Aorta (tissue), 5 donors: ENCODE measurements around the gene FOCAD. TPM values are rescaled to one million over a fixed set of nuclear protein-coding genes. Genes with fewer than 3 reads are reported as not detected.

Experiments used
- ATAC-seq: fragments of 200-7000 bp; cut with Tn5 transposase; one replicate; pipeline ENCODE4 v1.9.1; 2022; ENCODE audit warnings: moderate library complexity; ENCODE audit not compliant: low FRiP score
- DNase-seq, 2 donors: peaks; one replicate each; pipeline ENCODE4 v3.0.0-alpha.2; 2020
- H3K27ac ChIP-seq, 2 donors: one replicate each; pipeline ENCODE4 v1.5.1; 2013; ENCODE audit warnings: low read length in 2 of 2, mild to moderate bottlenecking in 2 of 2, moderate library complexity in 2 of 2, control low read depth in 1 of 2, inconsistent platforms in 1 of 2, low read depth in 1 of 2
- H3K27me3 ChIP-seq, 2 donors: one replicate each; pipeline ENCODE4 v1.6.1; 2013; ENCODE audit warnings: control low read depth in 1 of 2, low read length in 1 of 2, mild to moderate bottlenecking in 1 of 2, moderate library complexity in 1 of 2; ENCODE audit not compliant: insufficient read depth in 2 of 2, control insufficient read depth in 1 of 2
- H3K36me3 ChIP-seq, 2 donors: one replicate each; pipeline ENCODE4 v1.6.1; 2013; ENCODE audit warnings: control low read depth in 1 of 2, low read length in 1 of 2, mild to moderate bottlenecking in 1 of 2; ENCODE audit not compliant: insufficient read depth in 2 of 2, control insufficient read depth in 1 of 2
- H3K4me1 ChIP-seq, 2 donors: one replicate each; pipeline ENCODE4 v1.6.1; 2013; ENCODE audit warnings: low read length in 2 of 2, control low read depth in 1 of 2, mild to moderate bottlenecking in 1 of 2, moderate library complexity in 1 of 2; ENCODE audit not compliant: insufficient read depth in 2 of 2, control insufficient read depth in 1 of 2
- H3K4me3 ChIP-seq, 2 donors: one replicate each; pipeline ENCODE4 v1.5.1; 2013; ENCODE audit warnings: low read length in 2 of 2, control low read depth in 1 of 2, mild to moderate bottlenecking in 1 of 2
- H3K9me3 ChIP-seq: one replicate; pipeline ENCODE4 v1.6.1; 2013; ENCODE audit warnings: mild to moderate bottlenecking, low read length; ENCODE audit not compliant: control insufficient read depth
- WGBS, 2 donors: extraction: QIAGEN DNeasy Blood & Tissue Kit; methylation state at CpG; one replicate each; pipeline ENCODE4 v1.1.7; 2013; 5-methylcytosine and 5-hydroxymethylcytosine counted together
- intact Hi-C, 2 donors: fragments of 100-400 bp; cut with DNase I; formaldehyde crosslinking; loops; one replicate each; pipeline versions ENCODE4 v1.14.2 to v1.15.0; 2022
- long read RNA-seq, 2 donors: library from polyadenylated mRNA; unstranded; transcript quantifications; one replicate each; pipeline ENCODE4 v2.0.0, GENCODE V29; 2020 to 2021
- polyA plus RNA-seq, 2 donors: library from polyadenylated mRNA; stranded (reverse); fragments of 200-250 nt; gene quantifications; one replicate each; pipeline ENCODE4 v1.2.3, GENCODE V29; 2013
- total RNA-seq, 2 donors: library from RNA; stranded (reverse); fragmentation: NEBNext Ultra II Directional; extraction: Animal tissue kit (Norgen Biotek cat#: 25700); gene quantifications; one replicate each; pipeline ENCODE4 v1.2.1, GENCODE V29; 2021
- donor health status: healthy with polysubstance abuse.
- donor health status: Bipolar disorder and iron deficiency.
- donor health status: DM: no; HTN: no; CAD: no.
- donor health status: DM: no; HTN: no; CAD: no.
- donor health status: DM: yes; HTN: yes; CAD: no.

FOCAD gene, protein sequence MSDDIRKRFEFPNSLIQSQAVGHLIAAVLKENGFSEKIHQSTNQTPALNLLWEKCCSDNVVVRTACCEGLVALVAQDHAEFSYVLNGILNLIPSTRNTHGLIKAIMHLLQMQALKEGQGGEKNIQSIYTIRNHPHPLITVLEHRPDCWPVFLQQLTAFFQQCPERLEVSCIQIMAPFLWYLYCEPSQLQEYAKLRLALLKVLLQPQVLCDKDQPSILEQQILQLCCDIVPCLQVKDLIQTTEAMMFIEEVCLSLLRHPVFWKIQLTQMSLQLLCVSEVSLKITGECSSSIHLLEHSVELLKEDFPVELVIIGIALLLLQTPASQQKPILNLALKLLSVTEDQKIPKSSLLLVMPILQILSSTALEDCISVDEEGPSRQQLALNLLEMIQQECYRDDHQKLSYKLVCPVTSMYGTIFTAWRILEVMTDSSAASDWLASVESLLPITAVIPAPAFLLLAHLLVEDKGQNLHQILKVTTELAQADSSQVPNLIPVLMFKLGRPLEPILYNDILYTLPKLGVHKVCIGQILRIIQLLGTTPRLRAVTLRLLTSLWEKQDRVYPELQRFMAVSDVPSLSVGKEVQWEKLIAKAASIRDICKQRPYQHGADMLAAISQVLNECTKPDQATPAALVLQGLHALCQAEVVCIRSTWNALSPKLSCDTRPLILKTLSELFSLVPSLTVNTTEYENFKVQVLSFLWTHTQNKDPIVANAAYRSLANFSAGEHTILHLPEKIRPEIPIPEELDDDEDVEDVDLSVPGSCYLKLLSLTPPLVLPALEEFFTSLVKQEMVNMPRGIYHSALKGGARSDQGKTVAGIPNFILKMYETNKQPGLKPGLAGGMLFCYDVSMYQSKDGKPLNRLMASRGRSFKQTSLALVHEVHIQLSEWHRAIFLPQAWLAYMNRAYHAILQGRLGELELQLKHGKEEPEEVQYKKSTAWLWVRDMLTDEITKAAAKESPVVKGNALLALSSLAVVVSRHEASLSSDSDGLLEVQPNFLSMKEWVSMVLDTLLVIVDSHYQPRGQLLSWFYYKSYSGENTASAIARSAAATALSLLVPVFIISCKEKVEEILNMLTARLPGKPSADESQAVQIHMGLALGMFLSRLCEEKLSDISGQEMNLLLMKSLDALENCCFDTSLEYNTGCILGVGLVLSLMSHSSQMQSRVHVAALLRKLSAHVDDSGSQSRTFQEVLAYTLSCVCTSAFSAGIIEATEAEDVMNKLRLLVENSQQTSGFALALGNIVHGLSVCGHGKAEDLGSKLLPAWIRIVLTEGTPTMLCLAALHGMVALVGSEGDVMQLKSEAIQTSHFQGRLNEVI (N-terminal part only)
- total RNA-seq (10 to 100 TPM; 26.7 to 30.4 TPM), polyA plus RNA-seq (1 to 10 TPM; 7.3 to 7.6 TPM)
- long read RNA-seq, donor 1, partial matches to known transcripts: 177 of 194 reads
- long read RNA-seq, donor 1, other reads (novel, unspliced or antisense): 17 of 194 reads
- long read RNA-seq, donor 2, full-length matches to known transcripts: 1 of 54 reads
- long read RNA-seq, donor 2, partial matches to known transcripts: 37 of 54 reads
- long read RNA-seq, donor 2, other reads (novel, unspliced or antisense): 16 of 54 reads

- Histone ChIP-seq H3K4me1 (peaks cover 0 to 3% of the 10 kb centered on the region in 2 donors), H3K27me3 (no peaks in the 10 kb centered on the region), H3K36me3 (no peaks in the 10 kb centered on the region), H3K4me3 (peak within 1 kb of the TSS; percentile 65 to 81), H3K9me3 (no peaks in the 10 kb centered on the region), H3K27ac (peak within 1 kb of the TSS; percentile 83)
- WGBS, 2 donors: 0% methylated on average over 62 to 78 of the region's 78 CpGs
- intact Hi-C loops: loop anchor here (2.0 to 5.0 kb wide), 2 partner anchors 61 to 62 kb away; partner anchors contain the start of gene MLLT3 (in 2 of the 2)
- DNase-seq (peak; percentile 97 to 99), ATAC-seq (peak; percentile 99)
Measured at GRCh38 chr9:20684035-20684874, at the start of gene FOCAD. TSS of gene FOCAD (plus strand) at chr9:20684259. CDS start at chr9:20715354, 31,095 bp downstream.

DNA sequence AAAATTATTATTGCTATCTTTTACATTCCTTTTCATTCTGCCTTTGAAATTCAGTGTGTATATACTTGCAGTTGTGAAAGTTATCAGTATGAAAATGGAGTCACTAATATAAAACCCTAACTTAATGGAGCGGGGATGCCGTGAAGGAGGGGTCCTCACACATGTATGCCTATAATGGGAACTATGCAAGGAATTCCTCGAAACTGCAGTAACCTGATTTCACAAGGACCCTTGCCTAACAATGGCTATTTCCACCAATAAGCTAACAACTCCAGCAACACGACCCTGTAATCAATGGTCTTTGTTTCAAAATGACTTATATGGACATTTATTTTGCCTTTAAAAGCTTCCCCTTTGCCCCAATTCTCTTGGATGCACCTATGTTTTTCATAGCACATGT is 49.2 kb upstream of the FOCAD start:
- WGBS, 2 donors: 83 to 89% methylated on average over 4 of the region's 4 CpGs
- Histone ChIP-seq H3K36me3 (no peaks in the 10 kb centered on the region), H3K27me3 (no peaks in the 10 kb centered on the region), H3K4me1 (peaks cover 2 to 4% of the 10 kb centered on the region in 2 donors), H3K27ac (no peak overlapping the region), H3K9me3 (no peaks in the 10 kb centered on the region), H3K4me3 (no peak overlapping the region)
- no peak for ATAC-seq
- intact Hi-C loops: no loop called here
- DNase-seq: no peak

DNA sequence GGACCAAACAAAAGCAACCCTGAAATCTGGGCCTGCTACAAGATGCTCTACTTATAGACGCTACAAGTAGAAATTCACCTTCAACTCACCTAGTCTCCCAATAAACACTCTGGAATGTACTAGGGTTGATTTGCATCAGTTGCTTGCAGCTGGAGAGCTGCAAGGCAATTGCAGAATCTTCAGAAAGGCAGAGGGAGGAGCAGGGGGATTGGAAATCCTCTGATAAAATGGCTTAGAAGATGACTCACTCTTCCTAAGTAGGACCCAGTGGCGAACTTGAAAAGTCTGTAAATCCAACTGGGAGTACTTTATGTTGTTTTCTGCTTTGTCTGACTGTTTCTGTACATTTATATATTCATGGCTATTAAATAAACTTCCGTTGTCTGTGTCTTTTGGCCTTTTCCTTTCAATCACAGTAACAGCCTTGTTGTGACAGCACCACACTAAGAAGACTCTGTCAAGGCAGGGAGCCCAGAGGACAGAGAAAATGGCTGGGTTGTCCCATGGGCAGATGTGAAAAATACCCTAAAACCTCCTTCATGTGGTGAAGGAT is 47.1 kb upstream of the FOCAD start:
- DNase-seq: no peak
- no peak for ATAC-seq
- Histone ChIP-seq H3K27ac (no peak overlapping the region), H3K9me3 (no peaks in the 10 kb centered on the region), H3K36me3 (no peaks in the 10 kb centered on the region), H3K27me3 (no peaks in the 10 kb centered on the region), H3K4me3 (no peak overlapping the region), H3K4me1 (peaks cover 0 to 2% of the 10 kb centered on the region in 2 donors)
- 90 to 91% methylated on average over 3 of the region's 3 CpGs for WGBS, 2 donors
- intact Hi-C loops: no loop called here

DNA sequence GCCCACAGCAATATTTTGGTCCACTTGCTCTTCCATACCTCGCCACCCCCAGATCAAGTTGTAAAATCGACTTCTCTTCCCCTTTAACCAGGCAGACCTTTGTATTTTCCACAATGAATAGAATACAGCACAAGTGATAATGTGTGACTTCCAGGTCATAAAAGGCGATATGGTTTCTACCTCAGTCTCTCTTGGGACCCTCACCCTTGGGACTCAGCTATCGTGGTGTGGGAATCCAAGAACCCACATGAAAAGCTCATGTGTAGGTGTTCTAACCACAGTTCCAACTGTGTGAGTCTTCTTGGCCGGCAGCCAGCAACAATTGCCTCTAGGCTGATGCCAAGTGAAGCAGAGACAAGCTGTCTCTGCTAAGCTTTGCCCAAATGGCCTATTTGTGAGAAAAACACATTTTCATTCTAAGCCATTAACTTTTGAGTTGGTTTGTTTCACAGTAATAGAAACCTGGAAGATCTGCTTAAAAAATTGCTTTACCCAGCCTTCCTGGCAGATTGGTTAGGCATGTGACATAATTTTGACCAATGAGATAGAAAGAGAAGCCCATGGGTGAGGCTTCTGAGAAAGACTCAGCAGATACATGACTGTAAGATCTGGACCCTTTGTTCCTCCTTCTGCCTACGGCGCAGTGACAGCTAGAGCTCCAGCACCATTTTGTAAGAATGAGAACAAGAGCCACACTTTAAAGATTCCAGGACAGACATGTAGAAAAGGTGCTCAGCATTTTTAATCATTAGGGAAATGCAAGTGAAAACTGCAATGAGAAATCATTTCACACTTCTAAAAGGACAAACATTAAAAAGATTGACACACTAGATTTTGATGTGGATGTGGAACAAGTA is 43.5 kb upstream of the FOCAD start:
- ATAC-seq (no peak), DNase-seq (peak; percentile 64 to 83)
- 66 to 69% methylated on average over 7 of the region's 7 CpGs for WGBS, 2 donors
- Histone ChIP-seq H3K36me3 (no peaks in the 10 kb centered on the region), H3K9me3 (no peaks in the 10 kb centered on the region), H3K27ac (no peak overlapping the region), H3K27me3 (no peaks in the 10 kb centered on the region), H3K4me1 (no peaks in the 10 kb centered on the region), H3K4me3 (no peak overlapping the region)
- intact Hi-C loops: no loop called here

- Histone ChIP-seq H3K9me3 (no peaks in the 10 kb centered on the region), H3K27ac (no peak overlapping the region), H3K4me1 (no peaks in the 10 kb centered on the region), H3K4me3 (no peak overlapping the region), H3K36me3 (no peaks in the 10 kb centered on the region), H3K27me3 (no peaks in the 10 kb centered on the region)
- ATAC-seq (no peak), DNase-seq (no peak)
- intact Hi-C loops: no loop called here
- 88 to 89% methylated on average over 1 of the region's 1 CpG for WGBS, 2 donors
Measured at GRCh38 chr9:20642045-20642444, 42.0 kb upstream of the FOCAD start.

DNA sequence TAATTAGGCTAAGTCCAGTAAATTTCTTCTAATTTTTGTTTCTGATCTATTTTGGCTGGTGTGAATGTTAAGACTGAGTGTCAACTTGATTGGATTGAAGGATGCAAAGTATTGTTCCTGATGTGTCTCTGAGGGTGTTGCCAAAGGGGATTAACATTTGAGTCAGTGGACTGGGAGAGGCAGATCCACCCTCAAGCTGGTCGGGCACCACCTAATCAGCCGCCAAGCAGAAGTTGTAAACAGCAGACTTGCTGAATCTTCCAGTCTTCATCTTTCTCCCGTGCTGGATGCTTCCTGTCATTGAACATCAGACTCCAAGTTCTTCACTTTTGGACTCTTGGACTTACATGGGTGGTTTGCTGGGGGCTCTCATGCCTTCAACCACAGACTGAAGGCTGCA is 40.4 kb upstream of the FOCAD start:
- no peak for ATAC-seq
- Histone ChIP-seq H3K4me3 (no peak overlapping the region), H3K36me3 (no peaks in the 10 kb centered on the region), H3K27ac (no peak overlapping the region), H3K4me1 (no peaks in the 10 kb centered on the region), H3K9me3 (no peaks in the 10 kb centered on the region), H3K27me3 (no peaks in the 10 kb centered on the region)
- no peak for DNase-seq
- intact Hi-C loops: no loop called here
- WGBS, 2 donors: 82 to 86% methylated on average over 3 of the region's 3 CpGs

DNA sequence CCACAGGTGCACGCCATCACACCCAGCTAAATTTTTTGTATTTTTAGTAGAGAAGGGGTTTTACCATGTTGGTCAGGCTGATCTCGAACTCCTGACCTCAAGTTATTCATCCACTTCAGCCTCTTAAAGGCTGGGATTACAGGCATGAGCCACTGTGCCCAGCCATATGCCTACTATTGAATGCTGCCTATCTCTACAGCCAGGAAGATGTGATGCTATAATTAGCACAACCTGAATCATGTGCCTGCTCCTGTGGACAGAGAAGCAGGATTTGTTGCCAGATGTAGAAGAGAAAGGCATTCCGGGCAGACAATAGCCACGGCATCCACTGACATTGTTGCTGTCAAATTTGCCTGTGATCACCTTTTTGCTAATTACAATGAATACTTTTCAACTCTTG is 37.4 kb upstream of the FOCAD start:
- intact Hi-C loops: no loop called here
- Histone ChIP-seq H3K27me3 (no peaks in the 10 kb centered on the region), H3K9me3 (no peaks in the 10 kb centered on the region), H3K4me3 (no peak overlapping the region), H3K36me3 (no peaks in the 10 kb centered on the region), H3K4me1 (no peaks in the 10 kb centered on the region), H3K27ac (no peak overlapping the region)
- WGBS, 2 donors: 78 to 87% methylated on average over 4 of the region's 4 CpGs
- ATAC-seq: no peak
- no peak for DNase-seq
